Esophagus muscularis mucosa (tissue), 4 donors: Measurements from ENCODE around the gene NOL4.

Experiments
- CTCF ChIP-seq, 3 experiments: fragments of 200-600 bp in 2 of 3; fragments of 450-650 bp in 1 of 3; sonication (generic) in 2 of 3; IDR thresholded peaks; one replicate each; pipeline ENCODE4 v1.5.1; 2017 to 2019; ENCODE audit warnings: antibody characterized with exemption in 3 of 3, mild to moderate bottlenecking in 2 of 3, moderate library complexity in 1 of 3
- EP300 ChIP-seq: sonication (generic); formaldehyde crosslinking; IDR thresholded peaks from one replicate; pipeline ENCODE4 v1.6.1; 2017; ENCODE audit warnings: antibody characterized with exemption
- POLR2A ChIP-seq: fragments of 450-650 bp; IDR thresholded peaks from one replicate; pipeline ENCODE4 v1.6.1; 2017; ENCODE audit warnings: antibody characterized with exemption, moderate library complexity, mild to moderate bottlenecking, low read depth
- POLR2AphosphoS5 ChIP-seq, 2 donors: sonication (generic); formaldehyde crosslinking; IDR thresholded peaks; one replicate each; pipeline ENCODE4 v1.6.1; 2017; ENCODE audit warnings: antibody characterized with exemption in 2 of 2

- no peak for TF ChIP-seq CTCF (IDR thresholded peaks at IDR 0.05)
- TF ChIP-seq EP300: no peak
- TF ChIP-seq POLR2AphosphoS5 (IDR thresholded peaks at IDR 0.05): no peak
- no peak for TF ChIP-seq POLR2A
Measured at GRCh38 chr18:34221971-34222306, 2.8 kb downstream of the NOL4 start.
